ENCODE results near the gene OAF.

- TF ChIP-seq CTCF (IDR thresholded peaks at IDR 0.05 in 8 of 11, conservative IDR thresholded peaks at IDR 0.05 in 3 of 11) (no peak), POLR2A (IDR thresholded peaks at IDR 0.05) (no peak), POLR2AphosphoS5 (IDR thresholded peaks at IDR 0.05) (no peak)
Measured at GRCh38 chr11:120211522-120212258, 858 bp downstream of the OAF start.

Measured in spleen (tissue), 7 donors.